HG03469 (cell line): Measurements from ENCODE around the gene CNOT2.
"Not testable (repeated sequence)": the region's sequence is repeated elsewhere in the genome, so short reads cannot be mapped to it uniquely, and the experiment has no call there.

Source experiments
- ATAC-seq: cut with Tn5 transposase; IDR thresholded peaks from one replicate; pipeline ENCODE4 v1.9.1; 2021; ENCODE audit warnings: mild to moderate bottlenecking, moderate library complexity, moderate number of reproducible peaks; ENCODE audit not compliant: unreplicated experiment

The CNOT2 gene

DNA sequence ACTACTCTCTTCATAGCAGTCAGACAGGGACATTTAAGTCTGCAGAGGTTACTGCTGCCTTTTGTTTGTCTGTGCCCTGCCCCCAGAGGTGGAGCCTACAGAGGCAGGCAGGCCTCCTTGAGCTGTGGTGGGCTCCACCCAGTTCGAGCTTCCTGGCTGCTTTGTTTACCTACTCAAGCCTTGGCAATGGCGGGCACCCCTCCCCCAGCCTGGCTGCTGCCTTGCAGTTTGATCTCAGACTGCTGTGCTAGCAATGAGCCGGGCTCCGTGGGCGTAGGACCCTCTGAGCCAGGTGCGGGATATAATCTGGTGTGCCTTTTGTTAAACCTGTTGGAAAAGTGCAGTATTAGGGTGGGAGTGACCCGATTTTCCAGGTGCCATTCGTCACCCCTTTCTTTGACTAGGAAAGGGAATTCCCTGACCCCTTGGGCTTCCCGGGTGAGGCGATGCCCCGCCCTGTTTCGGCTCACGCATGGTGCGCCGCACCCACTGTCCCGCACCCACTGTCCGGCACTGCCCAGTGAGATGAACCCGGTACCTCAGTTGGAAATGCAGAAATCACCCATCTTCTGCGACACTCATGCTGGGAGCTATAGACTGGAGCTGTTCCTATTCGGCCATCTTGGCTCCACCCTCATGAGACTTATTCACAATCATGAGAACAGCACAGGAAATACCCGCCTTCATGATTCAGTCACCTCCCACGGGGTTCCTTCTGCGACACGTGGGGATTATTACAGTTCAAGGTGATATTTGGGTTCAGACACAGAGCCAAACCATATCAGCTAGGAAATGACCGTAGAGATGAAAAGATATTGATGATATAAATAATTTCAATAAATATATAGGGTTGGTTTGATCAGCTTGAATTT is 61.7 kb downstream of the CNOT2 start:
- ATAC-seq = not testable (repeated sequence)

GRCh38 chr12:70305794-70306193 is 62.6 kb downstream of the CNOT2 start:
- ATAC-seq = no peak

DNA sequence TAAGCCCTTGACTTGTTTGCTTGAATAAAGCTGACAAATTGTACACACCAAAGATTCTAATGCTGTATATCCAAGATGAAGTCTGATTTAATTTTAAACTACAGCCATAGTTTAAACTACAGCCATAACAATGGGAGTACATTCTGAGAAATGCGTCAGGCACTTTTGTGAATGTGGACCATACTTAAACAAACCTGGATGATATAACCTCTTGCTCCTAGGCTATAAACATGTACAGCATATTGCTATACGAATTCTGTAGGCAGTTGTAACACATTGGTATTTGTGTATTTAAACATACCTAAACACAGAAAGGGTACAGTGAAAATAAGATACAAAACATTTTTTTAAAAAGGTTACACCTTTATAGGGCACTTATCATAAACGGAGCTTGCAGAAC is 63.4 kb downstream of the CNOT2 start:
- ATAC-seq = no peak

- ATAC-seq = no peak
Measured at GRCh38 chr12:70307868-70308267, 64.6 kb downstream of the CNOT2 start.

- no peak for ATAC-seq
Measured at GRCh38 chr12:70309348-70309747, 66.1 kb downstream of the CNOT2 start.

DNA sequence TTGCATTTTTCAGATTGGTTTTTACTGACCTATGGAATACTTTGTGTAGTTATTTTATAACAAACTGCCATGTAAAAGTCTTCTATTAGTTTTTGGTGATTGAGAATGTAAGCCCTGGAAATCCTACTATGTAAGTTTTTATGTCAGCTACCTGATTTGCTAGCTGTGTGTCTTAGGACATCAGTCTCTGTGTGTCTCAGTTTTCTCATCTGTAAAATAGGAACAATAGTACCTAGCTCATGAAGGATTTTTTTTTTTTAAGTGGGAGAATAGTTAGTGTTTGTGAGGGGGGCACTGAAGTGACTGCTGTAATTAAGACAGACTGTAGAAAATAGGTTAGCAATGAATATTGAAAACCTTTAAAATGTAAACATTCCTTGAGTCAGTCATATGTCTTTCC is 70.9 kb downstream of the CNOT2 start:
- no peak for ATAC-seq

DNA sequence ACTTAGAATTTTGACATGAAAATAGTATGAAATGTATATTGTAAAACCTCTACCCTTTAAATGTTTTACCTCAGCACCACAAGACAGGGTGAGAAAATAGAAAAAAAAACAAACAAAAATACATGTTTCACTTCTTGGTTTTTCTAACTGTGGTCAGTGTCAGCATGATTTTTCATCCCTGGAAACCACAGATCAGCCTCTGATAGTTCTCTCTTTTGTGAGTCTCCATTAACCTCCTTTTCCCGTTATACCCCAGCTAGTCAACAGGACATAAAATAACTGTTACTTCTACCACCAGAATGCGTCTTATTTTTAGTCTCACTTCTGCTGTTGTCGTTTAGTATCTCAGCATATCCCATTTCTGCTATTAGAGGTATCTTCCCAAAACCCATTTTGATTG is 74.5 kb downstream of the CNOT2 start:
- ATAC-seq = peak; percentile 80

- ATAC-seq = no peak
Measured at GRCh38 chr12:70319605-70320004, 76.4 kb downstream of the CNOT2 start.

DNA sequence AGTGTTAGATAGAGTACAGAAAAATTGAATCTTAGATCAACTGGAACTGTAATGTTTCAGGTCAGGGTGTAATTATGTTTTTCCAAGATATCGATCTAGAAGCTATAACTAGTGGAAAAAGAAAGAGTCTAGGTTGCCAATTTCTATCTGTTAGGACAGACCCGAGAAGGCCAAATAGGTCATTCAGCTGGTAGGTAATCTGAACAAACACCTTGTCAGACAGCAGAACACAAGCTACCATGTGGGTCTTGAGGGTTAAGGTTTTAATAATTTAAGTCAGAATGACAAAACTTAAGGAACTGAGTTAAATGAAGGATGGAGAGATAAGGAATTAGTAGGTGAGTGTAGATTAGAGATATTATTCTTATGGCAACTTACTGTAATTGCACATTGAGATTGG is 78.0 kb downstream of the CNOT2 start:
- no peak for ATAC-seq

- no peak for ATAC-seq
Measured at GRCh38 chr12:70327541-70327940, 84.3 kb downstream of the CNOT2 start.

DNA sequence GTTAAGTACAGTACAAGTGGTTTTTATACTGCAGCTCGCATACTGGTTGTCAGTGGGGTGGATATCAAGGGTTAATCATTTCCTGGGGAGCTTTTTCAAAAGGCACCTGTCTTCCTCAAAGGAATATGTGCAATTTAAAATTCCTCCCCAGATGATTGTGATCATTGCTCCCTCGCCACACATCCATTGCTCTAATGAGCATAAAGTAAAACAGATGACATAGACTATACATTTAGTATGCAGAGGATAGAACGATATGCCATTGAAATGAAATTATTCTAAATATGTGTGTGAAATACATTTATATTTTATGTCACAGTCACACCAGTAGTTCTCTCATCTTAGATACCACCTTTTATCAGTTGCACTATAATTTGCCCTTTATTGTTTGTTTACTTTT is 86.5 kb downstream of the CNOT2 start:
- ATAC-seq = no peak

DNA sequence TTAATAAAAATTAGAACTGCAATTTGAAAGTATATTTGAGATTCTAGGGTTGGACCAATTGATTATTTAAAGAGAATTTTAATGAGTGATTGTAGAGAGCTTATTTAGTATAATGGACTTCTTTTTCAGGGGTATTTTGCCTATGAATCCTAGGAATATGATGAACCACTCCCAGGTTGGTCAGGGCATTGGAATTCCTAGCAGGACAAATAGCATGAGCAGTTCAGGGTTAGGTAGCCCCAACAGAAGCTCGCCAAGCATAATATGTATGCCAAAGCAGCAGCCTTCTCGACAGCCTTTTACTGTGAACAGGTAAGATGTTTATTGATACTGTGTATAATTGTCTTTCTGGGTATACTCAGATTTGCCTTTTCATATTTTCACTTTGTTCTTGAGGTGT is 86.9 kb downstream of the CNOT2 start:
- no peak for ATAC-seq

- ATAC-seq = no peak
Measured at GRCh38 chr12:70332236-70332635, 89.0 kb downstream of the CNOT2 start.

DNA sequence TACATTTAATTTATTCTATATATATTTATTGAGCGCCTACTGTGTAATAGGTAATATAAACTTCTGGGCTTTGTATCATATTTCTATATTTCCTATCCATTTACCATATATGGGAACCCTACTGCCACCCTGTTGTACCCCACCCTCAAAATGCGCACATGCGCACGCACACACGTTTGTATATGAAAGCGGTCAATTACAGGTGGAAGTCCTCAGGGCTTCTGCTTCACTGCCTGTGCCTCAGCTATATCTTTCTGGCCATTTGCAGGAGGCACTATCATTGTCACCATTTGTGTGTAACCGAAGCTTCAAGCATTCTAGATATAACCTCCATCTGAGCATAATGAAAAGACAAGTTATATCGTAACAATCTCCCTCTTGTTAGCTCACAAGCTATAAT is 91.5 kb downstream of the CNOT2 start:
- ATAC-seq = no peak

- no peak for ATAC-seq
Measured at GRCh38 chr12:70338531-70338930, 95.3 kb downstream of the CNOT2 start.

DNA sequence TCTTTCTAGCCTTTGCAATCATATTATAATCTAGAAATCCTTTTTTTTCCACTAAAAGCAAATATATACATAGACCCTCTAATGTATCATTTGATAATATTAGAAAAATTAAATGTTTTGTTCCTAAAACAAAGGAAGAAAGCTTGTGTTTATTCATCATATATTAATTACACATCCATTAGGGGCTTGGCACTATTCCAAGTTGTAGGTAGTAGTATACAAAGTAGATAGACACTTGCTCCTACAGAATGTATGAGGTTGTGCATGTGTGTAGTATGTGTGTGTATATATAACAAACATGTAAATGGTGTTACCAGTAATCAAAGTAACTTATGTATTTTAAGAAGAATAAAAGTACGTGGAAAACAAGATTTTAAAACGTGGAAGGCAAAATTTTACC is 107.8 kb downstream of the CNOT2 start:
- no peak for ATAC-seq

DNA sequence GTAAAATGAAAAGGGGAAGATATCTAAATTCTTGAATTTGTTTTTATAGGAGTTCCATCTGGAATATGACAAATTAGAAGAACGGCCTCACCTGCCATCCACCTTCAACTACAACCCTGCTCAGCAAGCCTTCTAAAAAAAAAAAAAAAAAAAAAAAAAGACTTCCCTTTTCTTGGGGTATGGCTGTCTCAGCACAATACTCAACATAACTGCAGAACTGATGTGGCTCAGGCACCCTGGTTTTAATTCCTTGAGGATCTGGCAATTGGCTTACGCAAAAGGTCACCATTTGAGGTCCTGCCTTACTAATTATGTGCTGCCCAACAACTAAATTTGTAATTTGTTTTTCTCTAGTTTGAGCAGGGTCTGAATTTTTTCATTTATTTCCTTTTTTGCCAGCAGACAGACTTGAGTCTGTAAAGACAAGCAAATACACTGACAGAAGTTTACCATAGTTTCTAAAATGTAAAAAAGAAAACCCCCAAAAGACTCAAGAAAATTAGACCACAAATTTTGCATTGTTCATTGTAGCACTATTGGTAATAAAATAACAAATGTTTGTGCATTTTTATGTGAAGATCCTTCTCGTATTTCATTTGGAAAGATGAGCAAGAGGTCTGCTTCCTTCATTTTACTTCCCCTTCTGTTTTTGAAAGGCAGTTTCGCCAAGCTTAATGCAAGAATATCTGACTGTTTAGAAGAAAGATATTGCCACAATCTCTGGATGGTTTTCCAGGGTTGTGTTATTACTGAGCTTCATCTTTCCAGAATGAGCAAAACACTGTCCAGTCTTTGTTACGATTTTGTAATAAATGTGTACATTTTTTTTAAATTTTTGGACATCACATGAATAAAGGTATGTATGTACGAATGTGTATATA is 110.8 kb downstream of the CNOT2 start:
- ATAC-seq = no peak

DNA sequence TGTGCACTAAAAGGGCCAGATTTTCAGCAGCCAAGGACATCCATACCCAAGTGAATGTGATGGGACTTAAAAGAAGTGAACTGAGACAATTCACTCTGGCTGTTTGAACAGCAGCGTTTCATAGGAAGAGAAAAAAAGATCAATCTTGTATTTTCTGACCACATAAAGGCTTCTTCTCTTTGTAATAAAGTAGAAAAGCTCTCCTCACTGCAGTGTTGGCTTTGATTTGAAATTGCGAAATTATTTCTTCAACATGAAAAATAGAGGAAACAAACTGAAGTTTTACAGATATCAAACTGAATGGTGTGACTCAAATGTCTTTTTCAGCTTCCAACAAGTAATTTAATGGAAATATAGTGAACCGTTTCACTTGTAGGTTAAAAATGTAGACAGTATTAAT is 111.6 kb downstream of the CNOT2 start:
- no peak for ATAC-seq

- ATAC-seq = no peak
Measured at GRCh38 chr12:70355972-70356371, 112.7 kb downstream of the CNOT2 start.

GRCh38 chr12:70359458-70360197 is 116.4 kb downstream of the CNOT2 start:
- no peak for ATAC-seq

DNA sequence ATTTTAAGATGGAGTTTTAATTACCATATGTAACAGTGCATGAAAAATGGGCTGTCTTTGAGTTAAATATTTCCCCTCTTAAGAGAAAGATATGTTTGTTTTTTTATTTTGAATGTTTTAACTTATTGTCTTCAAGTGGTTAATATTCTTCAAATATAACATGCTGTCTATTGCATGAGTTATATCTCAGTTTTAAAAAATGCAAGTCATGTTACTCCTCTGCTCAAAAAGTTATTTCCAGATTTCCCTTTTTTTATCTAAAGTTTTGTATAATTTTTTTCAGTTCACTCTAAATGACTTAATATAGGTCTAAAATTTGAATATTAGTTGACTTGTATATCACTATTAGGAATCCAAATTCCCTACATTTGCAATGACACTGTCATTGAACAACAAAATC is 117.0 kb downstream of the CNOT2 start:
- ATAC-seq = no peak
